Stimulated activated CD8-positive, alpha-beta memory T cell treated with anti-CD3 and anti-CD28 coated beads, Interleukin-7, amount 100 ng/mL, for 24 hours (primary cell): Measurements from ENCODE around the gene ANAPC1.
"Not testable (repeated sequence)": the region's sequence is repeated elsewhere in the genome, so short reads cannot be mapped to it uniquely, and the experiment has no call there.

ENCODE experiments used
- DNase-seq: peaks from one replicate; pipeline ENCODE4 v3.0.0-alpha.2; 2020; ENCODE audit warnings: low read depth

ANAPC1 gene

DNA sequence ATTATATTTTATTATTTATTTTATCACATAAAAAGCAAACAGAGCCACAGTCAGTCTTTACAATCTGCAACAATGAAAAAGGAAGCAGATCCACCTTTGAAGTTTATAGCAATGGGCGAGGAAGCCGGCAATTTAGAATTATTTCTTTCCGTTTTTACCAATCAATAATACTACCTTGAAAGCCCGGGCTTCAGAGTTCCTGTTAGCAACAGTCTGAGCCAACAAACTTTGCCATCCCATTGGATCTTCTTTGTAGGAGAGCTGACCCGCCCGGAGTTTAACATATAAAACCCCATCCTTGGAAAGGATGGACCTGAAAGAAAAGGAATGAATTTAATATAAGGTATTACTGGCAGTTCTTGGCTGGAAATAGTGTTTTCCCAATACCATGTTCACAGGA, 101.8 kb downstream of the ANAPC1 start:
- not testable (repeated sequence) for DNase-seq

DNA sequence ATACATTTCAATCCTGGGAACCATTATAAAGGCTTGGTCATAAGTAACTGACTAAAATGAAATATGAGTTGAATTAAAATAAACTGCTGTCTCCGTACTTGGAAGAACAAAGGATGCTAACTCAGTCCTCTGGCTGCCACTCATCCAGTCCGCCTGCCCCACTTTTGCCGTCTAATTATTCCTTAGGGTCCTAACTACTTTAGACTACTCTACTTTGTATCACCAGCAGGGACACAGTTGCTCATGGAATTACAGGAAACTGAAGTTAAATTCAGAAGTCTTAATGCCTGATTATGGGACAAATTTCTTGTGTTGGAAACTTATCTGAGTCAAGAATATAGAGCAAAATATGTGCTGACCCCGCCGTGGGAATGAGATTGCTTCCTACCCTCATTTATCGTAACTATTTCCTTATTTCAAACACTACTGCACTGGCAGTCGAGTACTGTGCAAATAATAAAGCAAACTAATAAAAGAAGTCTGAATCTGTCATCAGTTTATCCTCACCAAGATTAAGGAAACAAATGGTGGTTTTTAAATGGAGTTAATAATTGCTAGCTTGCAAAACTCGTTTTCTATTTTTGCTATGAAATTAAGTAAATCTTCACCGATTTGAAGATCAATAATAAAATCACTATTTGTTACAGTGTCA, 102.4 kb downstream of the ANAPC1 start:
- DNase-seq, result not testable (repeated sequence)

DNA sequence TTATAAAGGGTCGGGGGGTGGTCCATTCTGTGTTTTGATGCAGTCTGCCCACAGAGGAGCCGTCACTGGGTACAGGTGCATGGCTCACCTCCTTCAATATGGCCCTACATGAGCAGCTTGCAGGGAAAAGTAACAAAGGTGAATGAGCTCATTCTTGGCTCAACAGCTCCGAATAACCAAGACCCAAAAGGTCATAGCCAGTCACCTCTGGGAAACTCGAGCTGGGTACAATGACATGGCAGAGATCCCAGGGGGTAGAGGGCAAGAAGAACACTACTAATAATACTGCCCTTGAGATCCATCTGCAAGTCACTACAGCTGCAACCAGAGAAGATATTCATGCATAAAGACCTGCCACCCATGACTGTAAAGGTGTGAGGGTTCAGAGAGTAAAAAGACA, 106.8 kb downstream of the ANAPC1 start:
- DNase-seq, result not testable (repeated sequence)

DNA sequence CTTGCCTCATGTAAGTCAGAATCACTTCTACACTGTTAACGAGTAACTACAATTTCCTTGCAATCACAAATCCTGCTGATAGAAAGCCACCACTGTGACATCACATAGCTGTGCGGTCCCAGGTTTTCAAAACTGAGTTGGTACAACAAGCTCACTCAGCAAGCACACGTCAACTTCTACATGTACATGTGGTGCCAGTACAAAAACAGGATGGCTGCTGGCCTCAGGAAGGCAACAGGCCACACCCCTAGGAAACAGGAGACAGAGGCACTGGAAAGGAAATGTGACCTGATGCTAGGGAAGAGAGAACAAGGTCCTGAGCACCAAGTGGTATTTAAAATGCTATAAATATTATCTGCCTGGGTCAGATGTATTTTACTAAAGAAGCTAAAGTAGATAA, 107.7 kb downstream of the ANAPC1 start:
- DNase-seq, result not testable (repeated sequence)

DNA sequence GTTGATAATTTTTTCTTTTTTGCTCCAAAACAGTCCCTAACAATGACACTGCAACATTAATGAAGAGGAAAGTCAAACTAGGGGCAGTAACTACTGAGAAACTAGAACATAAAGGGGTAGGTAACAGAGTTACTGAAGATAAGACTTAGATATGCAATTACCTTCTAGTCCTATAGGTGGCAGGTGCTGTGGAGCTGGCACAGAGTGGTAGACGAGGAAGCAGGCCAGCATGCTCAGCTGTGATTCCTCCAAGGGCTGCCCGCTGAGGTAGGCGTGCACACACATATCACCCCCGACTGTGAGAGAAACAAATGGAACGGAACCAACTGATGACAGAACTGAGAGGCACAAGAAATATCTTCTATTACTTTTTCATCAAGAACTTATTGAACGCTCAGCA, 111.8 kb downstream of the ANAPC1 start:
- DNase-seq, result not testable (repeated sequence)

DNA sequence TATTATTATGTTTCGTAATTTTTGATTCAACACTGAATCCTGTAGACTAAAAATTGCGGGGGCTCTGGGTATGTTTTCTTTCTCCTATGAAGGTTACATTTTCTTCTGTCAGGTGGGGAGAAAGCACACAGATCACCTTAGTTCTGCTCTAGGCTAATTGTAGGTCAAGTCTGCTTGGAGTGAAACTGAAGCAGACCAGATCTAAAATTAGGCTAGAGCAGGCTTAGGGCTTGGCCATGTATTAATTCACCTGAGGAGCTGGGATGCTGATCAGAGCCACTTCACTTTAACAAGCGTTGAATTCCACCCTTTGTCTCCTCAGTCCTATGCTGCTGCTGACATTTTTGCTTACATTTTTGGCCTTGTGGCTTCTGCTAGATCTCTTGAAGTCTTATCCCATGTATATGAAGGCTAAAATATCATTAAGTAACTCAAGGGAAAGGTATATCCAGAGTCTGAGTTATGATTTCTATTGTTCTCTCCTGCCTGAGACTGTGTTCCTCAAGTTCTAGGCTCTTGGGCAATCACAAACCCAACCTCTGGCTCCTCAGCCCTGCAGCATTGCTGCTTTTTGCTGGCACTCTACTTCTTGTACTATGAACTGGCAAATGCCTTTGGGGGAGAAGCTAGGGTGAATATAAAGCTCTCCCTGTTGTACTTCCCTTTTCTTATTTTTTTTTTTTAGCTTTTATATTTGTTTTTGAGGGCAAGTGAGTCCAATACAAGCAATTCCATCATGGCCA, 112.9 kb downstream of the ANAPC1 start:
- not testable (repeated sequence) for DNase-seq

DNA sequence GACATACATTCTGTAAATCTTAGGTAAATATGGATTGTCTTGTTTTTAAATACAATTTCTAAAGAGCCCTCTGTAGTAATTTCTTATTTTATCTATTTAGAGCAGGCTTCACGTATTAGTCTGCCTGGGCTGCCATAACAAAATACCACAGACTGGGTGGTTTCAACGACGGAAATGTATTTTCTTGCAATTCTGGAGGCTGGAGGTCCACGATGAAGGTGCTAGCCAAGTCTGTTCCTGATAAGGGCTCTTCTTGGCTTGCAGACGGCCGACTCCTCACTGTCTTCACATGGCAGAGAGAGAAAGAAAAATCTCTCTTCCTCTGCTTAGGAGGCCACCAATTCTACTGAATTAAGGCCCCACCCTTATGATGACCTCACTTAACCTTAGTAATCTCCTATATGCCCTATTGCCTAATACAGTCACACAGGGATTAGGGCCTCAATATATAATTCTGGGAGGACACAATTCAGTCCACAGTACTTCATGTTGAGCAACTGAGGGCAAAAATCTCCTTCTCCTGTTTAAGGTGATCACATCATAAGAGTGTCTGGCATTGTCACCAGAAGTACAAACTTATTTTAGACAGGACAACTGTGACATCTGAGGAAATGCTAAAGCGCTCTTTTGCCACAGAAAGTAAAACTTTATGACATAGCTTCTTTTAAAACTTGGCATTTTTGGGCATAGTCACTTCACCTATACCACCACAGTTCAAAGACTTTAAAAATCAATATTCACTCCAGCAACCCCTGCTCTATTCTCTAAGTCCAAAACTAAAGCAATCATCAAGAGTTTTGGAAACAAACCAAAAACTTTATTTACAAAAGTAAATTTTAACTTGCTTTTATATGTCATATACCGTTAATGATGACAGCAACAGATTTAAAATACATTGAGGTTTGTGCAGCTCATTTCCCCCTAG, 115.5 kb downstream of the ANAPC1 start:
- not testable (repeated sequence) for DNase-seq

DNA sequence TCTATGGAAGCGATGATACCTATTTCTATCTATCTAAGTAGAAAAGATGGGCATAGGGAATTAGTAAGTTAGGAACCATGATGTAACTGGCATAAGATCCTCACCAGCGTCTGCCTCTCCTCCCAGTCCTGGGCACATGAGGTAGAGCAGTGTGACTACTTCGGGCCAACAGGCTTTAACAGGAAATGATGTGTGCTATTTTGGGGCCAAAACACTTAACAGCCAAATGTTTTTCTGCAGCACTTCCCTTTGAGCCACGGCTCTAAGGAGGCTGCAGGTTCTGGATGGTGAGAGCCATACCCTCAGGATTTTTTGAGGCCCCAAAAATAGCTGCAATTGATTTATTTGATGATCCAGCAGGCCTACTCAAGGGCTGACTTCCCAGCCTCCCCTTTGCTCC, 116.9 kb downstream of the ANAPC1 start:
- not testable (repeated sequence) for DNase-seq

DNA sequence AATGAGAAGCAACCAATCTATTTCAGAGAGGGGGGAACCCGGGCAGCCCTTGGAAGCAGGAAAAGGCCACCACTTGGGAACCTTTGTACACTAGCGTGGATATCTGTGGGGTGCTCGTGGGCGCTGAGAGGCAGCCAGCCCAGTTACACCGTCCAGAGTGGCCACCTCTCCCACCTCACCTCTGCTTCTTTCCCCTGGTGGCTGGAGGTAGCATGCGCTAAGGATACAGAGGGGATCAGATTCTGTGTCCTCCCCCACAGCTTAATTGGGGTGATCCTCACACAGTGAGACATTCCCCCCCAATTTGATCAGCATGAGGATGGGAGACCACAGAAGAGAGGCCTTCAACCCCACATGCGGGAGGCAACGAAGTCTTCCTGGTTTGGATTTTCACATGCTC, 117.7 kb downstream of the ANAPC1 start:
- not testable (repeated sequence) for DNase-seq

DNA sequence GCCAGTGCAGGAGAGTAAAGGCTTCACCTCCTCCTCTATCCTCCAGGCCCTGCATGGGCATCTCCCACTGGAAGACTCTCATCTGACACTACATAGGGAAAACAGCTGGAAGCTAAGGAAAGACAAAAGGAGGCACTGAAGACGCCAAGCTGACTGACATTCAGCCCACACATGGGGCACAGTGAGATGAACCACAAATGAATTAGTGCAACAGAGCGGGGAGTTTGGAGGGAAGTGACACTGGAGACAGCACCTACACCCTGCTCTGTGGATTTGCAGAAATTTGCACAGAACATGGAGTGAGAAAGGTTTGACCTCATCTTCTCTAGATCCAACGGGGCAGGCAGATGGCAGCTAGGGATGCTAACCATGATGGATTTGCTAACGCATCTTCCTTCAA, 119.8 kb downstream of the ANAPC1 start:
- DNase-seq, result not testable (repeated sequence)

DNA sequence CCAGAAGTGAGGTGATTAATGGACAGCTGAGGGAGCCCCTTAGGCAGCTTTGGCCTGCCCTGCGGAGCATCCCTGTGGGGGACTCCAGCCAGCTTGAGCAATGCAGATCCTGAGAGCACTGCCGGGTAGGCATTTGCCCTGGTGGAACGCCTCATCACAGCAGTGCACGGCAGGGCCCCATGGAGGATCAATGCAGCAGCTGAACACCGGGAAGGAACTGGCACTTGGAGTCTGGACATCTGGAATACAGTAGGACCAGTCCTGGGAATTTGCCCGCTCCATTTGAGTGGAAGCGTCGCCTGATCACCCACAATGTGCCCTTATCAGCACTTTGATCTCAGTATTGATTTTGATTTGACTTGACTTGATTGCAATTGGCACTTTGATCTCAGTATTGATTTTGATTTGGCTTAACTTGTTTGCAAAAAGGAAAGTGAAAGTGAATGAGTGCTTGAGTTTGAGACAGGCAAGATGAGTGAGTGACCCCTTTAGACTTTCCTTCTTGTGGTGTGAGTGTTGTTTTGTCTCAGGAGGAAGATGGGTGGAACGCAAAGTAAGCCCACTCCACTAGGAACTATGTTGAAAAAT, 123.2 kb downstream of the ANAPC1 start:
- not testable (repeated sequence) for DNase-seq

DNA sequence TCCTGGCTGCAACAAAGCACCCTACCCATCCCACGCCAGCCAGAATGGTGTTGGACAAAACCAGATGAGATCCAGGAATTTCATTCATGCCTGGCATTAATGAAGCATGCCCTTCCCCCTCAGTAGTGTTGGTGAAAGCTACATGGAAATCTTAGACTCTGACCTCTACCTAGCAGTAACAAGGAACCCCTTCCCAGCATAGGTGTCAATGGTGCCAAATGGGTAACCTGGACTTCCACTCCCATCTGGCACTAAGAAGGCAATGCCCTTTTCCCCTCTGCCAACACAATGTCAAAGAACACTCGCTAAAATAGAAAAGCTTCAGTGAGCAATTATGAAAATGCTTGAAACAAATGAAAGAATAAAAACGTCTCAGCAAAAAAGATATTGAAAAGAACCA, 131.5 kb downstream of the ANAPC1 start:
- DNase-seq, result not testable (repeated sequence)

DNA sequence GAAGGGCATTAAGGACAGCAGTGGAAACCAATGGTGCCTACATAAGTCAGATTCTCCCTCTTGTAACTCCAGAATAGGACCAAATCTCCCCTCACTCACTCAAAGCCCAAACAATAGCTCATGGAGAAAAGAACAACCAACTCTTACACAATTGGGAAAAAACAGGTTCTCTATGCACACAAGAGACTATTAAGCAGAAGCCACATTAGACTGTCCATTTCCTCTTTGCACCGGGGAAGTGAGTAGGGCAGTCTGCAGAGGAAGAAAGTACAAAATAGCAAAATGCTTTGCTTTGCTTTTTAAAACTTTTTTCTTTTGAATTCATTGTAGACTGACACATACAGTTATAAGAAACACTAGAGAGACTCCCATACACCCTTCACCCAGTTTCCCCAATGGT, 133.4 kb downstream of the ANAPC1 start:
- not testable (repeated sequence) for DNase-seq

DNA sequence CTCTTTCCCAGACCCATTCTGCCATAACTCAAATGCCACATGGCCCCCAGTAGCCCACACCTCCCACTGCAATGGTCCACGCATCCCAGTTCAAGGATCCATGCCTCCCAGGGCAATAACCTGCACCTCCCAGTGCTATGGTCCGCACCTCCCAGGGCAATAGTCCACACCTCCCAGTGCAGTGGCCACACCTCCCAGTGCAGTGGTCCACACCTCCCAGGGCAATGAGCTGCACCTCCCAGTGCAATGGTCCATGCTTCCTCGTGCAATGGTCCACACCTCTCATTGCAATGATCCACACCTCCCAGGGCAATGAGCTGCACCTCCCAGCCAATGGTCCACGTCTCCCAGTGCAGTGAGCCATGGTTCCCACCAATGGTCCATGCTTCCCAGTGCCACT, 135.6 kb downstream of the ANAPC1 start:
- DNase-seq, result not testable (repeated sequence)

DNA sequence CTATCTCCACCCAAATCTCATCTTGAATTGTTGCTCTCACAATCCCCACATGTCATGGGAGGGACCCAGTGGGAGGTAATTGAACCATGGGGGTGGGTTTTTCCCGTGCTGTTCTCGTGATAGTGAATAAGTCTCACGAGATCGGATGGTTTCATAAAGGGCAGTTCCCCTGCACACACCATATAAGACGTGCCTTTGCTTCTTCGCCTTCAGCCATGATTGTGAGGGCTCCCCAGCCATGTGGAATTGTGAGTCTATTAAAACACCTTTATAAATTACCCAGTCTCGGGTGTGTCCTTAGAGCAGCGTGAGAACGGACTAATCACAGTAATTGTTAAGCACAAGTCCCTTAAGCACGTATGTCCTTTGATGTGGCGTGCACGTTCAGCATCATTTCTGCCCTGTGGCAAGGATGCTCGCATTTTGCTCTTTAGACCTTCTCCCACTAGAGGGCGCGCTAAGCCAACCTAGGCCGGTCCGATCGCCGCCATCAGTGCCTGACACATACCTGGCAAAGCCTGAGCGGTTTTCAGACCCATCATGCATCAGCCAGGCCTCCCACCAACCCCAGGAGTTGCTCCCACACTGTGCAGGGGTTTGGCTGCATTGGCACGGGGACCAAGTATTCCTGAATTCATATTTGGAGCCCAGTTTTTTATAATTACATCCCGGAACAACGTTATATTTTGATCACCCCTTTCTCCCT, 136.4 kb downstream of the ANAPC1 start:
- peak; percentile 59 for DNase-seq

DNA sequence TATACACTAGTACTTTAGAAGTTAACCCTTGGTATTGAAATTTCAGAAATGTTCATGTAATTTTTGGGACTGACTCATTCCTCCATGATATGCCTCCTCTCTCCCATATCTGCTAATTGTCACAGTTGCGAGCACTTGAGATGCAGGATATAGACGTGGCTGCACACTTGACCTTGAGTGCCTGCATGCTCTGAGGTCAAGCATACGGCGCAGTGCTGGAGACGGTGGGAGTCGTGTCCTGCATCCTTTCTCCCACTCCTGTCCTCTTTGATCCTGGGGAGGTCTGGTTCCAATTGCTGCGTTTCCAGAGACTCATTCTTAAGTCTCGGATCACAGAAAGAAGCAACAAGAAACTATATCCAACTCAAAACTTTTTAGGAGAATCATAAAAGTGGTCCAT, 139.2 kb downstream of the ANAPC1 start:
- not testable (repeated sequence) for DNase-seq

DNA sequence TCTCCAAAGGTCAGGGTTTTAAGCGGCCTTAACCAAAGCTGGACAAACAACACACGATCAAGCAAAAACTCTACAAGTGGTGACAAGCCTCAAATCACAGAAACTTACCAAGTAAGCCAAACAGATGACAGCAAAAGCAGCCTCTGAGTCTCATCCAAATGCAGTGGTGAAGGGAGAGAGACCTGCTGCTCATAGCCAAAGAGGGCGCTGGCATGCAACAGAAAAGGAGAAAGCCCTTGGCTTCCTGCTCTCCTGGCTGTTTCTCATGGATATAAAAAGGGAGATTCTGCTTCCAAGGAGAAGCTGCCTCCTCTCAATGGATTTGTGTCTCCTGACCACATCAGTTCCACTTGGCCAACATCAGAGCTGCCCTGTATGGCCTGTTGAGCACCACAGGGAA, 142.5 kb downstream of the ANAPC1 start:
- not testable (repeated sequence) for DNase-seq

DNA sequence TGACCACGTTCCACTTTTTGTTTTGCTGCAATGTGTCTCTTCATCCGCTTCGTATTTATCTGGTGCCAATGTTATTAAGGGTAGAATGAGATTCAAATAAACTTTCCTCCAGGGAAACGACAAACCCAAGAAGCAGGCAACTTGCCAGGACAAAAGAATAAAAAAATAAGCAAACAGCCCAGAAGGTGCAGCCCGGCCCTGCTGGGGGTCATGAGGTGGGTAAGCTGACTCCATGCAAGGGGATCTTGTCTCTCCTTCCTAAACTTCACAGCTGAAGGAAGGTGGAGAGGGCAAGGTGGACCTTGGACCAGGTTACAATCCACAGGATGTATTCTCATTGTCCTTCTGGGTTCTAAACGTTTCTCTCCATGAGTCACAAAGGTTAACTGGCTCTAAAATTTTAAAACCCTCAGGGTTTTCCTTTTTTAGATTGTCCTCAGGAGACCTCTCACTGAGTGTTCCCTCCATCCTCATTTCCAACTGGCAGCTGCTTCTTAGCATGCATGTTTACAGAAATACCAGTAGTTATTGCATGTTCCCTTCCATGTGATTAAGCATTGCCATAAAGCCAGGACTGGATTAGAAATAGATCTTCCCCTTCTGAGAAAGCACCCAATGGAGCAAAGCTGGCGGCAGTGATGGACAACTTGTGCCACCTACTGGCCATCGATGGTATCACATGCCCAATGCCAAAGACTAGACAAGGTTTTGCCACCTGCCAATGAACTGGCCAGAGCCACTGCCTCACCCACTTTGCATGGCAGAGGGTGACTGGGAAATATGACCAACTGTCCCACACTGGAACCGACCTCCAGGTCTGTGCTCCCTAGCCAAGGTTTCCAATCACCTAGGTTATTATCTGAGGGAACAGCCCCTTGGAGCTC, 147.9 kb downstream of the ANAPC1 start:
- DNase-seq, result not testable (repeated sequence)

DNA sequence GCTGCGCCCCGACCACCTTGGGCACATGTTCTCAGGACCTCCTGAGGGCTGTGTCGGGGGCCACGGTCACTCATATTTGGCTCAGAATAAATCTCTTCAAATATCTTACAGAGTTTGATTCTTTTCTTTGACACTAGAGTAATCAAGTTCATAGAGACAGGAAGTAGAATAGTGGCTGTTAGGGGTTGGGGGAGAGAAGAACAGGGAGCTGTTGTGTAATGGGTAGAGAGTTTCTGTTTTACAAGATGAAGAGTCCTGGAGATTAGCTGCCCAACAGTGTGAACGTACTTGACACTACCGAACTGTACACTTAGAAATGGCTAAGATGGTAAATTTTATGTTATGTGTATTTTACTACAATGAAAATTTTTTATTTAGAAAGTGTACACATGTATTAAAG, 148.6 kb downstream of the ANAPC1 start:
- not testable (repeated sequence) for DNase-seq

DNA sequence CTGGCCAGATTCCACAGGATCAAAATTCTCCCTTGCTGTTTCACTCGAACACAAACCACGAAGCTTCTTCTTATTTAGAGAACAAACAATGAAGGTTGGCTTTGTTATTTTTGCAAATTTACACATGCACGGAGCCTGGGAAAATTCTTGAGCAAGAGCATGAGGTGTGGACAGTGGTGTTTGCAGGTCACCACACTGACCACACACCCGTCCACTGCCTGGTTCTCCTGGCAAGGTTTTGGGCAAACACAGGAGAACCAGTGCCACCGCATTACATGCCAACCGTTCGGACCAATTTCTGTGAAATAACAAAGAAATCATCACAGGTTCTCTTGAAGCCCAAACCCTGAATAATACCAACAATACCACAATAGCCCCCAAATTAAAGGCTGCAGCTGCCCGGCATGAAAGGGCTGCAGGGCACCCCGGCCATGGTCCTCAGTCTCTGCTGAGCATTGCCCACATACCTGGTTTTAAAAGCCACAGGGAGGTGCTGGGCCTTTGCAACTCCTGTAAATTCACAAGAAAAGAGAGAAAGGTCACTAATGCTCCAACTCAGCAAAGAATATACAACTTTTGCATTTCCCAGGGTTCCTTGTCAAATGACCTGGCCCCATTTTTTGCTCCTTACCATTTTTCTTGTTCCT, 154.1 kb downstream of the ANAPC1 start:
- not testable (repeated sequence) for DNase-seq
